Activated CD4-positive, alpha-beta memory T cell treated with anti-CD3 and anti-CD28 coated beads for 36 hours (primary cell): ENCODE results near the gene USP11. TPM values are rescaled to one million over a fixed set of nuclear protein-coding genes. Genes with fewer than 3 reads are reported as not detected.

Source experiments
- CTCF ChIA-PET: fragments of 350-600 bp; sonication (Branson Sonifier 250); formaldehyde crosslinking; loops from one replicate; lab custom pipeline; 2021; ENCODE audit warnings: antibody characterized with exemption, inconsistent platforms; lab: Charles Lee
- POLR2A ChIA-PET: fragments of 350-600 bp; sonication (Branson Sonifier 250); formaldehyde crosslinking; loops from one replicate; lab custom pipeline; 2021; ENCODE audit warnings: antibody characterized with exemption; lab: Charles Lee
- DNase-seq: peaks from one replicate; pipeline ENCODE4 v3.0.0-alpha.2; 2020
- H3K27ac Mint-ChIP-seq: one replicate; pipeline ENCODE4 v1.8.0; 2021; ENCODE audit warnings: mixed read lengths
- H3K27me3 Mint-ChIP-seq: one replicate; pipeline ENCODE4 v1.8.0; 2021; ENCODE audit warnings: mixed read lengths
- H3K36me3 Mint-ChIP-seq: one replicate; pipeline ENCODE4 v1.8.0; 2021; ENCODE audit warnings: mixed read lengths
- H3K4me1 Mint-ChIP-seq: one replicate; pipeline ENCODE4 v1.8.0; 2021; ENCODE audit warnings: low read depth, mixed read lengths
- H3K4me3 Mint-ChIP-seq: one replicate; pipeline ENCODE4 v1.8.0; 2021; ENCODE audit warnings: mild to moderate bottlenecking, mixed read lengths
- H3K9me3 Mint-ChIP-seq: one replicate; pipeline ENCODE4 v1.8.0; 2021; ENCODE audit warnings: mixed read lengths
- intact Hi-C: fragments of 100-400 bp; cut with micrococcal nuclease; formaldehyde crosslinking; loops from one replicate; pipeline ENCODE4 v1.15.1; 2023
- total RNA-seq, 2 experiments: library from RNA; stranded (reverse); gene quantifications; one replicate each; pipeline ENCODE4 v1.2.3, GENCODE V29; 2021

The USP11 gene
- total RNA-seq, 2 experiments from 2014 or later = 25.7 to 27.7 TPM

GRCh38 chrX:47206316-47206715 is 26.5 kb upstream of the USP11 start:
- DNase-seq = no peak
- Mint-ChIP-seq H3K27ac (peak overlapping the region; percentile 51), H3K9me3 (no peaks in the 10 kb centered on the region), H3K27me3 (no peaks in the 10 kb centered on the region), H3K4me3 (no peak overlapping the region), H3K4me1 (peaks cover 10% of the 10 kb centered on the region), H3K36me3 (peaks cover 42% of the 10 kb centered on the region)
- POLR2A ChIA-PET = no interaction called here
- CTCF ChIA-PET = interaction anchor here (1.7 to 1.8 kb wide), 2 partner anchors 178 to 317 kb away, joined by 4 read pairs; no protein-coding TSS in a partner anchor
- intact Hi-C loops = no loop called here

GRCh38 chrX:47208108-47208507 is 24.7 kb upstream of the USP11 start:
- ChIA-PET POLR2A (no interaction called here), CTCF (interaction anchor here (0.9 kb wide), 1 partner anchor 174 kb away, joined by 3 read pairs; no protein-coding TSS in a partner anchor)
- peaks cover 10% of the 10 kb centered on the region for H3K4me1 Mint-ChIP-seq
- intact Hi-C loops = no loop called here
- no peaks in the 10 kb centered on the region for H3K9me3 Mint-ChIP-seq
- no peaks in the 10 kb centered on the region for H3K27me3 Mint-ChIP-seq
- DNase-seq = no peak
- H3K36me3 Mint-ChIP-seq = peaks cover 36% of the 10 kb centered on the region
- no peak overlapping the region for H3K27ac Mint-ChIP-seq
- H3K4me3 Mint-ChIP-seq = no peak overlapping the region

- Mint-ChIP-seq H3K9me3 (no peaks in the 10 kb centered on the region), H3K27me3 (no peaks in the 10 kb centered on the region), H3K4me3 (no peak overlapping the region), H3K36me3 (peaks cover 37% of the 10 kb centered on the region), H3K4me1 (peaks cover 9% of the 10 kb centered on the region), H3K27ac (no peak overlapping the region)
- POLR2A ChIA-PET = no interaction called here
- no peak for DNase-seq
- intact Hi-C loops = no loop called here
- CTCF ChIA-PET = no interaction called here
Measured at GRCh38 chrX:47209508-47210238, 23.1 kb upstream of the USP11 start.

- Mint-ChIP-seq H3K4me1 (peaks cover 6% of the 10 kb centered on the region), H3K36me3 (peaks cover 38% of the 10 kb centered on the region), H3K27me3 (no peaks in the 10 kb centered on the region), H3K9me3 (no peaks in the 10 kb centered on the region), H3K4me3 (no peak overlapping the region), H3K27ac (no peak overlapping the region)
- no peak for DNase-seq
- intact Hi-C loops = no loop called here
- ChIA-PET POLR2A (no interaction called here), CTCF (no interaction called here)
Measured at GRCh38 chrX:47210661-47211425, 22.0 kb upstream of the USP11 start.

- Mint-ChIP-seq H3K27me3 (no peaks in the 10 kb centered on the region), H3K4me1 (peaks cover 18% of the 10 kb centered on the region), H3K36me3 (peaks cover 37% of the 10 kb centered on the region), H3K9me3 (no peaks in the 10 kb centered on the region), H3K4me3 (no peak overlapping the region), H3K27ac (peak overlapping the region; percentile 5)
- CTCF ChIA-PET = no interaction called here
- intact Hi-C loops = no loop called here
- POLR2A ChIA-PET = no interaction called here
- no peak for DNase-seq
Measured at GRCh38 chrX:47212381-47213293, 20.2 kb upstream of the USP11 start.

- H3K36me3 Mint-ChIP-seq = peaks cover 33% of the 10 kb centered on the region
Measured at GRCh38 chrX:47214435-47215077, 18.3 kb upstream of the USP11 start.

GRCh38 chrX:47215291-47215900 is 17.4 kb upstream of the USP11 start:
- POLR2A ChIA-PET = interaction anchor here (1.0 kb wide), 1 partner anchor 15 kb away, joined by 4 read pairs; no protein-coding TSS in a partner anchor
- CTCF ChIA-PET = interaction anchor here (1.4 kb wide), 1 partner anchor 20 kb away, joined by 3 read pairs; no protein-coding TSS in a partner anchor

More at GRCh38 chrX:47214435-47215077, 18.3 kb upstream of the USP11 start:
- Mint-ChIP-seq H3K27ac (no peak overlapping the region), H3K9me3 (no peaks in the 10 kb centered on the region), H3K4me1 (peaks cover 18% of the 10 kb centered on the region), H3K27me3 (no peaks in the 10 kb centered on the region), H3K4me3 (no peak overlapping the region)
- DNase-seq = no peak
- intact Hi-C loops = loop anchor here (5.0 kb wide), 2 partner anchors 98 to 443 kb away; partner anchors contain the start of gene UXT
- ChIA-PET CTCF (interaction anchor here (1.4 kb wide), 1 partner anchor 19 kb away, joined by 3 read pairs; no protein-coding TSS in a partner anchor), POLR2A (no interaction called here)

GRCh38 chrX:47216393-47216925 is 16.4 kb upstream of the USP11 start:
- peak overlapping the region; percentile 97 for H3K27ac Mint-ChIP-seq
- H3K4me3 Mint-ChIP-seq = peak overlapping the region; percentile 71
- H3K9me3 Mint-ChIP-seq = no peaks in the 10 kb centered on the region
- ChIA-PET POLR2A (interaction anchor here (1.8 kb wide), 1 partner anchor 25 kb away, joined by 18 read pairs; no protein-coding TSS in a partner anchor), CTCF (no interaction called here)
- peaks cover 38% of the 10 kb centered on the region for H3K36me3 Mint-ChIP-seq
- no peak for DNase-seq
- intact Hi-C loops = loop anchor here (2.0 to 5.0 kb wide), 3 partner anchors 96 to 441 kb away; partner anchors contain the start of gene UXT
- no peaks in the 10 kb centered on the region for H3K27me3 Mint-ChIP-seq
- peaks cover 32% of the 10 kb centered on the region for H3K4me1 Mint-ChIP-seq

More at GRCh38 chrX:47215291-47215900, 17.4 kb upstream of the USP11 start:
- Mint-ChIP-seq H3K4me3 (no peak overlapping the region), H3K36me3 (peaks cover 39% of the 10 kb centered on the region), H3K27me3 (no peaks in the 10 kb centered on the region), H3K4me1 (peaks cover 26% of the 10 kb centered on the region), H3K27ac (peak overlapping the region; percentile 97), H3K9me3 (no peaks in the 10 kb centered on the region)
- DNase-seq = no peak
- intact Hi-C loops = loop anchor here (5.0 kb wide), 2 partner anchors 97 to 442 kb away; partner anchors contain the start of gene UXT

GRCh38 chrX:47217121-47217851 is 15.5 kb upstream of the USP11 start:
- POLR2A ChIA-PET = interaction anchor here (1.0 to 2.5 kb wide), 5 partner anchors 12 to 72 kb away, joined by 3 to 18 read pairs (median 7); partner anchors contain the start of genes NDUFB11, RBM10 and USP11
- DNase-seq = peak; percentile 41

More at GRCh38 chrX:47217121-47217851, 15.5 kb upstream of the USP11 start:
- intact Hi-C loops = loop anchor here (1.0 to 5.0 kb wide), 5 partner anchors 16 to 440 kb away; partner anchors contain the start of genes USP11 and UXT
- CTCF ChIA-PET = interaction anchor here (0.9 to 1.4 kb wide), 6 partner anchors 17 to 306 kb away, joined by 3 to 6 read pairs (median 4); partner anchors contain the start of genes NDUFB11 and RBM10
- Mint-ChIP-seq H3K4me1 (peaks cover 32% of the 10 kb centered on the region), H3K27ac (peak overlapping the region; percentile 97), H3K9me3 (no peaks in the 10 kb centered on the region), H3K36me3 (peaks cover 35% of the 10 kb centered on the region), H3K27me3 (no peaks in the 10 kb centered on the region), H3K4me3 (peak overlapping the region; percentile 71)
